Urinary bladder (tissue), 4 donors: ENCODE results near the gene MRPL24. TPM values are rescaled to one million over a fixed set of nuclear protein-coding genes. Genes with fewer than 3 reads are reported as not detected.

ENCODE experiments used
- DNase-seq: peaks from one replicate; pipeline ENCODE4 v3.0.0-alpha.2; 2015; ENCODE audit errors: extremely low spot score
- H3K27ac ChIP-seq: one replicate; pipeline ENCODE4 v1.5.1; 2013; ENCODE audit warnings: low read depth, mild to moderate bottlenecking, moderate library complexity
- H3K36me3 ChIP-seq: one replicate; pipeline ENCODE4 v1.6.1; 2013; ENCODE audit warnings: mild to moderate bottlenecking, moderate library complexity; ENCODE audit not compliant: insufficient read depth
- H3K4me1 ChIP-seq: one replicate; pipeline ENCODE4 v1.6.1; 2013; ENCODE audit warnings: mild to moderate bottlenecking, moderate library complexity; ENCODE audit not compliant: insufficient read depth
- H3K4me3 ChIP-seq: one replicate; pipeline ENCODE4 v1.5.1; 2013; ENCODE audit warnings: low read depth, low read length
- WGBS: extraction: QIAGEN DNeasy Blood & Tissue Kit; methylation state at CpG from one replicate; pipeline ENCODE4 v1.1.7; 2013; 5-methylcytosine and 5-hydroxymethylcytosine counted together
- polyA plus RNA-seq: library from polyadenylated mRNA; stranded (reverse); fragments of 200-250 nt; gene quantifications from one replicate; pipeline ENCODE4 v1.2.3, GENCODE V29; 2013
- total RNA-seq: library from RNA; depleted of rRNA; stranded (reverse); fragments of >200 nt; gene quantifications from one replicate; pipeline ENCODE4 v1.2.3, GENCODE V29; 2014
- donor health status: healthy with polysubstance abuse.
- donor health status: healthy.

MRPL24 gene
- total and polyA plus RNA-seq, 2 donors, result 25.8 to 115 TPM

- Histone ChIP-seq H3K27ac (peak overlapping the region; percentile 61), H3K36me3 (no peaks in the 10 kb centered on the region), H3K4me1 (no peaks in the 10 kb centered on the region), H3K4me3 (no peak overlapping the region)
- no peak for DNase-seq
- 81% methylated on average over 12 of the region's 12 CpGs for WGBS
Observed at GRCh38 chr1:156693848-156694689, 46.8 kb downstream of the MRPL24 start.

- no peaks in the 10 kb centered on the region for H3K4me1 ChIP-seq
- peak overlapping the region; percentile 42 for H3K27ac ChIP-seq
- DNase-seq, result no peak
Observed at GRCh38 chr1:156692925-156693847, 47.7 kb downstream of the MRPL24 start.

GRCh38 chr1:156692441-156692924 is 48.4 kb downstream of the MRPL24 start:
- Histone ChIP-seq H3K36me3 (no peaks in the 10 kb centered on the region), H3K27ac (no peak overlapping the region), H3K4me1 (no peaks in the 10 kb centered on the region), H3K4me3 (no peak overlapping the region)
- no peak for DNase-seq
- WGBS, result 25% methylated on average over 13 of the region's 13 CpGs

More at GRCh38 chr1:156692925-156693847, 47.7 kb downstream of the MRPL24 start:
- Histone ChIP-seq H3K4me3 (no peak overlapping the region), H3K36me3 (no peaks in the 10 kb centered on the region)
- 48% methylated on average over 16 of the region's 16 CpGs for WGBS

- DNase-seq, result no peak
- Histone ChIP-seq H3K4me3 (no peak overlapping the region), H3K4me1 (no peaks in the 10 kb centered on the region), H3K36me3 (no peaks in the 10 kb centered on the region), H3K27ac (no peak overlapping the region)
- WGBS, result 47% methylated on average over 20 of the region's 20 CpGs
Observed at GRCh38 chr1:156691665-156692440, 49.0 kb downstream of the MRPL24 start.

- no peaks in the 10 kb centered on the region for H3K36me3 ChIP-seq
- H3K4me1 ChIP-seq, result no peaks in the 10 kb centered on the region
- WGBS, result 70% methylated on average over 10 of the region's 10 CpGs
- H3K27ac ChIP-seq, result no peak overlapping the region
- no peak for DNase-seq
- no peak overlapping the region for H3K4me3 ChIP-seq
Observed at GRCh38 chr1:156691191-156691590, 49.7 kb downstream of the MRPL24 start.

GRCh38 chr1:156690675-156691036 is 50.2 kb downstream of the MRPL24 start:
- Histone ChIP-seq H3K4me1 (no peaks in the 10 kb centered on the region), H3K27ac (no peak overlapping the region), H3K4me3 (no peak overlapping the region), H3K36me3 (no peaks in the 10 kb centered on the region)
- no peak for DNase-seq
- 61% methylated on average over 8 of the region's 8 CpGs for WGBS

- Histone ChIP-seq H3K4me1 (no peaks in the 10 kb centered on the region), H3K4me3 (no peak overlapping the region), H3K36me3 (no peaks in the 10 kb centered on the region), H3K27ac (no peak overlapping the region)
- no peak for DNase-seq
- 25% methylated on average over 10 of the region's 10 CpGs for WGBS
Observed at GRCh38 chr1:156689953-156690674, 50.8 kb downstream of the MRPL24 start.

GRCh38 chr1:156689035-156689952 is 51.6 kb downstream of the MRPL24 start:
- WGBS, result under 1% methylated on average over 23 of the region's 23 CpGs
- Histone ChIP-seq H3K36me3 (no peaks in the 10 kb centered on the region), H3K4me1 (no peaks in the 10 kb centered on the region), H3K4me3 (no peak overlapping the region), H3K27ac (no peak overlapping the region)
- DNase-seq, result no peak

Other genes with a start within 250 kb of the MRPL24 start
- gene MEF2D, start 240.3 kb downstream of the MRPL24 start, total RNA-seq, result 10.0 TPM
- 55.5 TPM for gene MEF2D, start 240.3 kb downstream of the MRPL24 start, polyA plus RNA-seq
- 11.8 TPM for gene IQGAP3, start 168.5 kb downstream of the MRPL24 start, total RNA-seq
- 0.32 TPM for gene IQGAP3, start 168.5 kb downstream of the MRPL24 start, polyA plus RNA-seq
- not detected for gene TTC24, start 161.4 kb downstream of the MRPL24 start, total RNA-seq
- 0.09 TPM for gene TTC24, start 161.4 kb downstream of the MRPL24 start, polyA plus RNA-seq
- gene NAXE, start 149.3 kb downstream of the MRPL24 start, total RNA-seq, result 27.3 TPM
- gene NAXE, start 149.3 kb downstream of the MRPL24 start, polyA plus RNA-seq, result 84.1 TPM
- 6.1 TPM for gene GPATCH4, start 139.6 kb downstream of the MRPL24 start, total RNA-seq
- 24.5 TPM for gene GPATCH4, start 139.6 kb downstream of the MRPL24 start, polyA plus RNA-seq
- not detected for gene HAPLN2, start 121.7 kb downstream of the MRPL24 start, total RNA-seq
- gene HAPLN2, start 121.7 kb downstream of the MRPL24 start, polyA plus RNA-seq, result 4.0 TPM
- gene BCAN, start 99.0 kb downstream of the MRPL24 start, total RNA-seq, result 0.48 TPM
- 0.19 TPM for gene BCAN, start 99.0 kb downstream of the MRPL24 start, polyA plus RNA-seq
- gene NES, start 63.7 kb downstream of the MRPL24 start, total RNA-seq, result 35.7 TPM
- 38.2 TPM for gene NES, start 63.7 kb downstream of the MRPL24 start, polyA plus RNA-seq
- gene CRABP2, start 35.5 kb downstream of the MRPL24 start, total RNA-seq, result 37.9 TPM
- gene CRABP2, start 35.5 kb downstream of the MRPL24 start, polyA plus RNA-seq, result 25.3 TPM
- gene METTL25B, start 12.6 kb downstream of the MRPL24 start, total RNA-seq, result 11.4 TPM
- 32.6 TPM for gene METTL25B, start 12.6 kb downstream of the MRPL24 start, polyA plus RNA-seq
- gene ISG20L2, start 12.3 kb downstream of the MRPL24 start, total RNA-seq, result 12.5 TPM
- gene ISG20L2, start 12.3 kb downstream of the MRPL24 start, polyA plus RNA-seq, result 22.8 TPM
- 74.8 TPM for gene HDGF, start 10.6 kb upstream of the MRPL24 start, total RNA-seq
- gene HDGF, start 10.6 kb upstream of the MRPL24 start, polyA plus RNA-seq, result 113 TPM
- 17.7 TPM for gene PRCC, start 26.4 kb upstream of the MRPL24 start, total RNA-seq
- gene PRCC, start 26.4 kb upstream of the MRPL24 start, polyA plus RNA-seq, result 49.5 TPM
- gene SH2D2A, start 75.8 kb upstream of the MRPL24 start, total RNA-seq, result not detected
- gene SH2D2A, start 75.8 kb upstream of the MRPL24 start, polyA plus RNA-seq, result 0.70 TPM
- gene INSRR, start 118.0 kb upstream of the MRPL24 start, total RNA-seq, result 0.11 TPM
- gene INSRR, start 118.0 kb upstream of the MRPL24 start, polyA plus RNA-seq, result 0.04 TPM
- gene NTRK1, start 119.8 kb upstream of the MRPL24 start, total RNA-seq, result 0.37 TPM
- 1.0 TPM for gene NTRK1, start 119.8 kb upstream of the MRPL24 start, polyA plus RNA-seq
- gene PEAR1, start 152.6 kb upstream of the MRPL24 start, total RNA-seq, result 9.3 TPM
- 13.1 TPM for gene PEAR1, start 152.6 kb upstream of the MRPL24 start, polyA plus RNA-seq
- 0.16 TPM for gene LRRC71, start 179.5 kb upstream of the MRPL24 start, total RNA-seq
- gene LRRC71, start 179.5 kb upstream of the MRPL24 start, polyA plus RNA-seq, result not detected